NOMO-1 treated with dmso at 0.1 percent for 144 hours (cell line): ENCODE data around the gene ZPLD1.

ENCODE experiments used
- DNase-seq: peaks from one replicate; lab custom pipeline; 2025; ENCODE audit not compliant: unreplicated experiment; lab: John Stamatoyannopoulos, UW

Gene ZPLD1

DNA sequence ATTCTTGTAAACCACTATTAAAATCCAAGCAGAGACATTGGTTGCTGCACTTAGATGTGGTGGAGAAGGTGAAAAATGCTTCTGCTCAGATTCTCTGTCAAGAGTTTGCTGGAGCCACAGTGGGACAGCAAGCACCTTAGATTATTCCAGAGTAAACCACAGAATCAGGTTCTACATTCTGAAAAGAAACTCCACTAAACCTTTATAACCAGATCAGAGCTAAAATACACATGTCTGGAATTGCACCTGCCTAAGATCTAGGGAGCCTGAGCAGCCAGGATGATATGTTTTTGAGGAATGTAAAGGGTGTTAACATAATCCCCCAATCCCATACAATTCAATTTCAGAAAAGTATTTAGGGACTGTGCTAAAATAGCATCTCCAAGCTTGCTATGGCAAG is at the start of gene ZPLD1:
TSS of gene ZPLD1 (plus strand) at position 301 of the 400 bp plus-strand sequence. CDS start 3,473 bp downstream, outside the sequence.
- no peak for DNase-seq

DNA sequence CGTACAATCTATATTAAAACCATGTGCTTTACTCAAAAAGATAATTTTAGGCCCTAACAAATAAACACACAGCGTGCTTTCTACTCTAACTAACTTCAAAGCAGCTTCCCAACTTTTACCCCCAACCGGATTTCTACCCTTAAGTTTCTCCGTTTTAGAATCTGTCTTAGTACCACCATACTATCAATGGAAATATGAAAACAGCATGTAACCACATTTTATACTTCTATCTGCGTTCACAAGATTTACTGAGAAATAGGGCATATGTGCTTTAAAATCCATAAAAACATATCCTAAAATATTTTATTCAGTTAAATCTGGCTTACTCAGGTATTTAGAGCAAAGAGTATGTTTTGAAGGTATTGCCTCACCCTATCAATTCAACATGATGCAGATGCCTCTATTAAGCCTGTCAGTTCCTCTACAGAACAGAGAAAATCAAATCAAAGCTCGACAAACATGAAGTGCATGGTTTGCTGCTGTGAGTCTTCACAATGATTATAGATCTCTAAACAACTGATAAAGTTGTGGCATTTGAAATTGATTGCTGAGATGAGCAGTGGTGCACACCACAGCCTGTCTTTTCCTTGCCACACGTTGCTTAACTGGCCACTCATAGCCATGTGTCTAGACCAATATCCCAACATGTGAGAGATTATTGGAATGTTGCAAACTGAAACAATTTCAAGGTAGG is 44.5 kb upstream of the ZPLD1 start:
- no peak for DNase-seq

DNA sequence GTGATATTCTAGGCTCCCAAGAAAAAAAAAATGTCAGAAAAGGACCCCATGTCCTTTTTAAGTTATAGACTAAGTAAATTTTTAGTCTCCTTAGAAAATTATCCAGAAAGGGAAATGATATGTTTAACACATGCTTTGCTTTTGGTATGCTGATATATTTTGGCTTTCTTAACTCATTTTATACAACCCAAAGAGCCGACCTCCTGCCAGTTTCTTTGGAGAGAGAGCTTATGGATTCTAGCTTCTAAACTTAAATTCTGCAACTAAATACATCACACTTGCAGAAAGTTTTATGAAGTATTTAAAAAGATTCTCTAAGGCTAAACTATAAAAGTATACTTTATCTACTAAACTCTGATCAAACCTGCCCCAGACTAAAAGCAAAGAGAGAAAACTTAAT is 43.9 kb upstream of the ZPLD1 start:
- DNase-seq, result no peak

DNA sequence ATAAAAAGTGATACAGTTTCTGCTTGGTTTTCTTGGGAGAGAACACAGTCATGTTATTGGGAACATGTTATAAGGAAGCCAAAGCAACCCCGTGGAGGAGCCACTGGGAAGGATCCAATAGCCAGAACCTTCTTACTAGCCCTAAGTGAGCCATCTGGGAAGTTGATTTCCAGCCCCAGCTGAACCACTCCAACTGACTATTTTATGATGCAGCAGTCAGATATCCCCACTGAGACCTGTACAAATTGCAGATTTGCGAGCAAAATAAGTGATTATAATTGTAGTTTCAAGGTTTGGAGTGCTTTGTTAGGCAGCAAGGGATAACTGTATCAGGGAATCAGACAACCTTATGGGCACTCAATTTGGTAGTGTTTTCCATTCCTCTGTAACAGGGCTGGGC is 43.3 kb upstream of the ZPLD1 start:
- DNase-seq, result no peak

DNA sequence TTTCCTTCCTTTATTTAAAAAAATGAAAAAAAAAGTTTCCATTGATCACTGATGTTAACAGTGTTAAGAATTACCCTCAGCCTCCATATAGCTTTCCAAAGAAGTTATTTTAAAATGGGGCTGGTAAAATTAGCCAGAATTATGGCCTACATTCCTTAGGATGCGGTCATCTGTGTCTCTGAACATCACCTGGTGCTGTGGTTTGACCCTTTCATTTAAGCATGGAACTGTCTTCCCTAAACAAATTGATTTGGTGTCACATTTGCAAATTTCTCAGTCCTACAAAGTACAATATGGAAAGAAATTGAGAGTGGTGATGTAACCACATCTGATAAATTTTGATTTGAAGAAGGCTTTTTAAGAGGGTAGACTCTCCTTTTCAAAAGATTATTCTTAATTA is 40.3 kb upstream of the ZPLD1 start:
- DNase-seq, result no peak

DNA sequence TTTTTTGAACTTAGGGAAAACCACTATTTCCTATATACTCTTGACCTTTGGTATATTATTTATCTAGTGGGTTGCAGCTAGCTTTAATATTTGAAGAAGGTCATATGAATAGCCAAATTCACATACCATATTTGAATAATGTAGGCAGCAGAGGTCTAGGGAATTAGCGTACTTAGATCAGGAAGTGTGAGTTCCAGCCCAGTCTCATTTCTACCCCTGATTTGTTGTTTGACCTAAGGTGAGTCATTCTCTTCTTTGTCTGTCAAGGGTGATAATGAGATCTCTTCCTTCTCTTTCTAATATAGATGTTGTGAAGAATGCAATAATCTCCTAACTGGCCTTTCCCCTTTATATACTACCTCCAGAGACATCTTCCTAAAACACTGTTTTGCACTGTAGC is 36.6 kb upstream of the ZPLD1 start:
- no peak for DNase-seq

DNA sequence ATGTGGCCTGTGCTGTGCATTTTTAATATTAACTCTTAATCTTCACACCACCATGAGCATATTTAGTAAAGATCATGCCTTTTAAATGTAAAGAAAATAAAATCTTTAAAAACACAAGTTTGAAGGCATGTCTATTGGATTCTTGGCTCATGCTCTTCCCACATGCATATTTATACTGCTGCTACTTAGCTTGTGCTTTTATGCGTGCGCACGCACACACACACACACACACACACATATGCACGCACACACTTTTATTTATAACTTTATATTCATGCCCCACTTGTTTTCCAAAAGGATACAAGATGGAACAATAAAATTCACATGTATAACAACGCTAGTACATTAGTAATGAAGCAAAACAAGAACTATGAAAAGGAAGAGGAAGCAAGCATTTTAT is 36.1 kb upstream of the ZPLD1 start:
- no peak for DNase-seq

DNA sequence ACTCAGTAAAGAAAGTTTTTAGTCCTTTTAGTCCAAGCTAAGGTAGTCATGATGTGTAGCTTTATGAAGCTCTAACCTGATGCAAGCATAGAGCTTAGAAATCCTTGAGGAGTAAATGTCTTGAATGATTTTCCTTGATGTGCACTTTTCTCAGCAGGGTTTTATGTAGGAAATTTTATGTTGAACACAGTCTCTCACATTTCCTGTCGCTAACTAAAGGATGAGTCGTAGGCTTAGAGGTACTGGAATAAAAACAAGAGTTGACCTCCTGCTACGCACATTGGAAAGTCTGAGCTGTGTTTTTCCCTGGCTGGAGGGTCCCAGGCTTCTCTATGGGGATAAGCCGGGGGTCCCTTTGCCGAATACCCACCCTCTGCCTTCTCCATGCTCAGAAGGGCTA is 34.7 kb upstream of the ZPLD1 start:
- no peak for DNase-seq

DNA sequence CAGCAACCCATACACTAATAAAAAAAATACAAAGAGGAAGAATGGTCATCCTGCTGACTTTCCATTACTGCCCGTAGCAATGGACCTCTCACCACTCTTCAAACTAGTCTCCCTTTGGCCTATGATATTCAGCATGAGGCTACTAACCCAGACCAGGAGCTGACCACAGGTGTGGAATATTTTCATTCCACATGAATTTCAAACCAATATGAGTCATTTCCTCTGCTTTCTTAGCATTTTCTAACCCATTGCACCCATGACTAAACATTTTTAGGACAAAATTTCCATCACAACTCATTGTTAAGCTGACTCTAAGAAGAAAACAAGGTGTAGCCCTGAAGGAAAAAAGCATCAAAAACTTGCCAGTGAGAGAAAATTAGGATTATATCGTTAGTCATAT is 34.0 kb upstream of the ZPLD1 start:
- DNase-seq, result no peak

DNA sequence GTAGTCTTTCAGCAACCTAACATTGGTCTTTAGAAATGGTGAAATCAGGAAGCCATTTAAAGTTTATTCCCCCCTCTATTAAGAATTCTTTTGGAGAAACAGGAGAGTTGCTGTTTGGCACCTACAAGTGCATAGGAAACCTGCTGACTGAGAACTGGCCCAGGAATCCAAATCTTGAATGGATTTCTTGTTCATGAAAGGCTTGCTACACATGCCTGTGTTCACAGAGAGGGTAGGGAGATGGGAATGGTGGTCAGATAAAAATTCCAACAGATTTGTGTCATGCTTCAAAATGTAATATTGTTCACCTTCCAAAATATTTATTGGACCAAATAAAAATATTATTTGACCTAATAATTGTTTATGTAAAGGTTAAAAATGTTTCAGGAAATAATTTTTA is 24.2 kb upstream of the ZPLD1 start:
- no peak for DNase-seq

DNA sequence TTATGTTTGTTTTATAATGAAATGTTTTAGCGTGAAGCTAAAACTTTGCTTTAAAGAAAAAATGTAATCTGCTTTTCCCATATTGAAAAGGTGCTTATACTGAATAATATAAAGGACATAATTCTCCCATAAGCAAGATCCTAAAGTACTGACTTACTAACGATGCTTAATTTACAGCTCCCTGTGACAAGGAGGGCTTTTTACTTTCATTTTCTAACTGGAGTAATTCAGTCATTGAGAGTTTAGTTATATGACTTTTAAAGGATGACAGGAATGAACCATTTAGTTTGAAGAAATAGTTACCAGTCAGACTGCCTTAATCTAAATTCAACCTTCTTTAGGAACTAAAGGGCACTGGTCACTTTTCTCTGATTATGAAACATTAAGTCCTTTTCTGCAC is 19.3 kb upstream of the ZPLD1 start:
- DNase-seq, result no peak

DNA sequence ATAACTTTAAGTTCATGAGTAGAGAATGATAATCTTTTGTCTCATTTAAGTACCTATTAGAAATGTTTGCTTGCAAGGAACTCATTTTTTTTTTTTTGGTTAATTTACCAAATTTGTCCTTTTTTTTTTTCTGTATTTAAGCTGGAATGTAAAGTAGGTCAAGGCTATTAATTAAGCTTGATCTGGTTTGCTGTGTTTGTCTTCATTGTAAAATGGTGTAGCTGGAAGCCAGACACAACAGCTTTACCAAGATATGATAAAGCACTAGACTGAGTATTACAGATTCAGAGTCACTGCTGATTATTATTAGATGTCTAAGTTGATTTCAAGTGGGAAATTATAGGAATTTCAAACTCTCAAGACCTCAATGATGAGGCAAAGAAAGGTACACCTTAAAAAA is 15.0 kb upstream of the ZPLD1 start:
- DNase-seq, result no peak

DNA sequence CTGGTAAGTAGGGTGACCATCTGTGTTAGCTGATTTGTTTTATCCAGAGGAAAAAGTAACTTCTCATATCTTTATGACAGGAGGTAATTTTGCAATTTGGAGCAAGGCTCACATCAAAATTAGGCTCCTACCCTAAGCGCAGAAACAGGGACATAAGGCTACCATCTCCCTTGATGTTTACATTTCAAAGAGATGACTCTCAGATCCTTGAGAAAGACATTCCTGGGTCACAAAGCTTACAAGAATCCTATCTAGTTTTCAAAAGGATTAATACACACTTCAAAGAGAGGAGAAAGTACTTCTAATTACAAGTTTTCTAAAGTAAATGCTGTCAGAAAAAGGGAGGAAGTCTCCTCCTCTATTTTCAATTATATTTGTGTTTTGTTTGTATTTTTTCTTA is 7.0 kb downstream of the ZPLD1 start:
- DNase-seq, result no peak

DNA sequence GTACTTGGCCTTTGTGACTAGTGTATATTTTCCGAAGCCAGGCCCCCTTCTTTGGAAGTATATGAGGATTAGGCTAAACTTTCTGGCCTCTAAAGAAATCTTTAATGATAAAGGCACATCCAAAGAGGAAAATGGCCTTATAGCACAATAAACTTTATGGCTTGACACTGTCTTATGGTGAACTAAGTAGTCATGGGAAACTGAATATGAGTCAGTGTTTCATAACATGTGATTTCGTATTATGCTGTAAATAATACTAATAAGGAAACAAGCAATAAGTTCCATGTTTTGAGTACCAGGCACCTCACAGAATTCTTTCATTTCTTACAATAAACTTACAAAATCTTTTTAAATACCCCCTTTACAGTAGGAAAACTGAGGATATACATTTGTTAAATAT is 8.2 kb downstream of the ZPLD1 start:
- DNase-seq, result no peak

DNA sequence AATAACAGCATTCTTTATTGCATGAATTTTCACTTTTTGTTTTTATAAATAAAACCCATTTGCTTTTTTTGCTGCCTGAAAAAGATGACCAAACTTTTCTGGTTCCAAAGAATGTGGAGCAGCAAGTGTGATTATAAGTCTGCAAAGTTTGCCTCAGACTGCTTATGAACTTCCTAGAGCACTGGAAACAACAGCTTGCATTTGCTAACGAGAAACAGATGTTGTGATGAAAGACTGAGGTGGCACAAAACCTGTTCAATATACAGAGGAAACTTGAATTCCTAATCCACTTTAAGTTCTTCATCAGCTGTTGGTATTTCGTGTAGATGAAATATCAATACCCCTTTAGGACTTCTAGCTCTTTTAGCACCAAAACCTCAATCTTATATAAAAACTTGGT is 9.3 kb downstream of the ZPLD1 start:
- DNase-seq, result no peak

DNA sequence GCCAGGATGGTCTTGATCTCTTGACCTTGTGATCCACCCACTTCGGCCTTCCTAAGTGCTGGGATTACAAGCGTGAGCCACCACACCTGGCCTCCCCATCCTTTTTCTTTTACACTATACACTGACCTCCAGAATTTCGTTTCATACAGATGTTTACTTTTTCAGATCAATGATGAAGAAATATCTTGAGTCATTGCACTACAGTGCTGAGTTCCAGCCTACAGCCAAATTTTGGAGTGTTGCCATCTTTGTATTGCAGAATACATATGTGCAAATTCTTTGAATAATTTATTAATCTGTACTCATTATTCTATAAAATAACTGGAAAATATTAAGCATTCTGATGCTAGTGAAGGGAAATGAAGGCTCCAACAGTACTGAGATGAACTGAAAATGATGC is 12.5 kb downstream of the ZPLD1 start:
- no peak for DNase-seq

DNA sequence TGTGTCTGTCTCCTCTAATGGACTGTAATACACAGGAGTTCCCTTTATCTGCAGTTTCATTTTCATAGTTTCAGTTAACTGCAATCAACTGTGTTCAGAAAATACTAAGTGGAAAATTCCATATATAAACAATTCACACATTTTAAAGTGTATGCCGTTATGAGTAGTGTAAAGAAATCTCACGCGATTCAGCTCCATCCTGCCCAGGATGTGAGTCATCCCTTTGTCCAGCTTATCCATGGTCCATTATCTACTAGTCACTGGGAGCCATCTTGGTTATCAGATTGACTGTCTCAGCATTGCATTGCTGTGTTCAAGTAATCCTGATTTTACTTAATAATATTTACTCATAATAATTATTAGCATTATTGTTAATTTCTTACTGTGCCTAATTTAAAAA is 14.5 kb downstream of the ZPLD1 start:
- no peak for DNase-seq

DNA sequence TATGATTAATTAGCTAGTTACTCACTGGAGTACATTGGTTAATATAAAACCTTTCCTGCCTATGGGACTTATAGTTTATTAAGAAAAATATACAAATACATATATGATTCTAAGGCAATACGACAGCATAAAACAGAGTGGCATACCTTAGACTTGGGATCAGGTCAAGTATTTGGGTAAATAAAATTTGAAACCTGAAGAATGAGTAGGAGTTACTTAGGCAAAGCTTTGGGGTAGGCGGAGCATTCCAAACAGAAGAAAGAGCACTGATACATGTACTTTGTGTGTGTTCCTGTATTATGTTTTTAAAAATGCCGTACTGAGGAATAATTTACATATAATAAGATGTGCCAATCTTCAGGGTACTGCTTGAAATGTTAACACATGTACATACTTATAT is 15.1 kb downstream of the ZPLD1 start:
- DNase-seq, result no peak

DNA sequence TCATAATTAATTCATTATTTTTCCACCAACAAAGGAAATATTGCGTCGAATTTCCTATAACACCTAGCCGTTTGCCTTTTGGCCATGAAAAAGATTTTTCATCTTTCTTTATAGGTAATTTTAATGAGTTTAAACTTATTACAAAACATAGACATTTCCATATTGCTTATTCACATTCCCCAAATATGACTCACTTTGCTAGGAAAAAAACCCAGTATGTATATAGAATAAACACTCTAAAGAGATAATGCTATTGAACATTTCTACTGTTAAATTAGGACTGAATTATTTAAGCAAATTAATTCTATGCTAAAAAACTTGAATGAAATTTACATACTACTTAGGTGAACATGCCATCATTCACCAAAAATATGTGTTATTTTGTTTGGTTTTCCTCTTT is 16.2 kb downstream of the ZPLD1 start:
- DNase-seq, result no peak

DNA sequence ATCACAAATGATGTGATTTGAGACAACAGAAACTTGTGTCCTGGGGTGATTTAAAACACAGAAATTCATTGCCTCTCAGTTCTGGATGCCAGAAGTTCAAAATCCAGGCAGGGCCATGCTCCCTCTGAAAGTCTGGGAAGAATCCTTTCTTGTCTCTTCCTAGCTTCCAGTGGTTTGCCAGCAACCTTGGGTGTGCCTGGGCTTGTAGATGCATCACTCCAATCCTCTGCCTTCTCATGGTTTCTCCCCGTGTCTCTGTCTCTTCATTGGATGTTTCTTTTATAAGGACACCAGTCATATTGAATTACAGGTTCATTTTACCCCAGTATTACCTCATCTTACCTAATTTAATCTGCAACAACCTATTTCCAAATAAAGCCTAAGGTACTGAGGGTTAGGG is 16.7 kb downstream of the ZPLD1 start:
- no peak for DNase-seq

DNA sequence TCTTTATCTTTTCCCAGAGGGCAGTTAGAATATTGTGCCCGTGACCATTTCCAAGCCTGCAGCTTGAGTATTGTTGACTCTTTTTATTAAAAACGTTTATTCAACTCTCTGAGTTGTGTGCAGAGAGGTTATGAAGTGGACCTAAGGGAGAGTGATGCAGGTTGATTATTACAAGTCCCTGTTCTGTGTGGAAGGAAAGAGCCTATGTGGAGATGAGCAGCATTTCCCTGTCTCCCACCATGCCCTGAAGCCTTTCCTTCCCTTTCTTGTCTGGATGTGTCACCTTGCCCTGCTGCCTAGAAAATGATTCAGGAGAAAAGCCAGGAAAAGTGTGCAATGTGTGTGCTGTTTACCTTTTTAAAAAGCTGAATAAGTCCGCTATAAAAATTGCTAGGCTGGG is 19.4 kb downstream of the ZPLD1 start:
- DNase-seq, result no peak

DNA sequence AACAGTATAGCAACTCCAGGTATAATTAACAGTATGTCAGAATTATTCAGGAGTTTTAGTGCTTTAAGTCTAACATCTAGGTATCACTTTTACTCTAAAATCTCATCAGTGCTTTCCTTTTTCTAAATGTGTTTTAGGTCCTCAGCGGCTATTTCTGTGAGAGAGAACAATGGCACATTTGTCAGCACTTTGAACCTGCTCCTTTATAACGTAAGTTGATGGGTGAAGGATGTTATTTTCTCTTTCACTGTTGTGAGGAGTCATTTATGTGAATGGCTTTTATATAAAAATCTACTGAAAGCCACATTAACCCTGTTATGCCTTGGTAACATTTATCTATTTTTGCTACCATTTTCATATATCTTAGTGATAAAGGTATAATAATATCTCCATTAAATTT is 22.8 kb downstream of the ZPLD1 start:
- no peak for DNase-seq

DNA sequence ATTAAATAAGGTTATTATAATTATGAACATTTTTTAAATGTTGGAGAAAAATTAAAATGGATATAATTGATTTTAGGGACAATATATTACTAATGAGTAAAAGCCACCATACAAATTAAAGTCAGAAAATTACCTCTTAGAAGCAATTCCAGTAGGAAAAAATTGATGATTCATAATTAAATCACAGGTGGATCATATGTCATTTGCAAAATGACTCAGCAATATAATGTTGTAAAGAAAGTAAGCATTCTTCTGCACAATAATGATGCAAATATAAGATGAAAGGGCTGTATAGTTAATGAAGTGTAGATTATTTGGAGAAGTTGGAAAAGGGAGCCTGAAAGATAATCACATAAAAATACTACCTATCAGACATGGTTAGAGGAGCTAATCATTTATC is 25.8 kb downstream of the ZPLD1 start:
- no peak for DNase-seq

DNA sequence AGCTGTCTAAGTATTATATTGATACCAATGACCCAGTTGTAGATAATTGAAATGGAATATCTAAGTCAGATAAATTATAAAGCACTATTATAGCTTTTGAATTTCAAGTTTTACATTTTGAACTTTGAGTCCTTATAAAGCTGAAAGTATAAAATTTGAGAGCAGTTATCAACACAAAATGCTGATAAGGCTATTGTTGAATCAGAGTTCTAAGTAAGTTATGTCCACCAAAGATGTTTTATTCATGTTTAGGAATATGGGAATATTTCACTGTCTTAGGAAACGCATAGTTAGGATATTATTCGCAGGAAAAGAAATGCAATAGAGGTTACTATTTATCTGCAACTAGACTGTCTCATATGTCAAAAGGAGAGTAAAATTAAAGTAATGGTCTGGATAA is 29.4 kb downstream of the ZPLD1 start:
- DNase-seq, result no peak
